GM12891 (cell line): ENCODE results near the gene RABEPK.
"Not testable (repeated sequence)": the region's sequence is repeated elsewhere in the genome, so short reads cannot be mapped to it uniquely, and the experiment has no call there.

Experiments
- DNase-seq: peaks from one replicate; pipeline ENCODE4 v3.0.0; 2011; ENCODE audit warnings: low spot score; ENCODE audit not compliant: insufficient read length
- FAIRE-seq: peaks from 2 replicates; lab custom pipeline; 2011; peaks lifted over from hg19 to GRCh38; lab: Jason Lieb, UNC
- PAX5 ChIP-seq: IDR thresholded peaks from 2 replicates; pipeline ENCODE4 v1.6.1; 2011; ENCODE audit warnings: low read length, moderate library complexity, mild to moderate bottlenecking; ENCODE audit not compliant: insufficient read depth, severe bottlenecking
- POLR2A ChIP-seq: IDR thresholded peaks from 2 replicates; pipeline ENCODE4 v1.6.1; 2011; ENCODE audit warnings: low read depth, low read length, control low read depth
- POLR2AphosphoS5 ChIP-seq: IDR thresholded peaks from 2 replicates; pipeline ENCODE4 v1.6.1; 2011; ENCODE audit warnings: low read depth, low read length, control low read depth
- POU2F2 ChIP-seq: IDR thresholded peaks from 2 replicates; pipeline ENCODE4 v1.6.1; 2011; ENCODE audit warnings: low read depth, mild to moderate bottlenecking, control low read depth, low read length, moderate library complexity
- SPI1 ChIP-seq: IDR thresholded peaks from 2 replicates; pipeline ENCODE4 v1.6.1; 2011; ENCODE audit warnings: low read depth, low read length, control low read depth
- TAF1 ChIP-seq: IDR thresholded peaks from 2 replicates; pipeline ENCODE4 v1.6.1; 2011; ENCODE audit warnings: low read depth, low read length, control low read depth

Gene RABEPK

DNA sequence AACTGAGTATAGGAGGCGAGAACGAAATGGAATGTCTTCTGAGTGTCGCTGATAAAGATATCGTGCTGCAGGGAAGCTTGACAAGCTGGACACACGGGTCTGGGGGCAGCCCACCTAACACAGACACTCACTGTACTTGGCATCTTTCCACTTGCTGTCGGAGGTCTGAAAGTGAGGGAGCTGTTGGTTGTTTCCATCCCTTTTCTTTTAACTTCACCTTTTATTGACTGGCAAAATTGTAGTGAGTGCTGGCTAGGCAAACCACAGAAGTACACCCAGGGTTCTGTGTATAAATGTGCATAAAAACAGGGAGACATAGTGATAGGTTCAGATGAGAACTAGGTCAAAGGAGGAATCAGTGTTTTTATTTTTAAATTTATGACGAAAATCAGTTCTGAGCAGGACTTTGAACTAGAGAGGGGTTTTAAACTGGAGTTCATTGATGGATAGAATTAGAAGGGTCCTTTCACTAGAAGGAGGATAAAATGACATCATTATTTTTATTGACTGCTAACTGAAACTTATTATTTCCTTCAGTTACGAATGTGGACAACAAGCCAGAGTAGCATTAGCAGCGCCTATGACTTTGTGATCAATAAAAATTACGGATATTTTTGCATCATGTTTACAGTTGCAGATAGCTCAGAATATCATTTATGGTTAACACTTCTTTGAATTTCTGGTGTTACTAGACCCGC lies 62.1 kb downstream of the RABEPK start:
- DNase-seq (no peak), FAIRE-seq (no peak)
- TF ChIP-seq PAX5 (no peak), TAF1 (no peak), POLR2A (no peak)

DNA sequence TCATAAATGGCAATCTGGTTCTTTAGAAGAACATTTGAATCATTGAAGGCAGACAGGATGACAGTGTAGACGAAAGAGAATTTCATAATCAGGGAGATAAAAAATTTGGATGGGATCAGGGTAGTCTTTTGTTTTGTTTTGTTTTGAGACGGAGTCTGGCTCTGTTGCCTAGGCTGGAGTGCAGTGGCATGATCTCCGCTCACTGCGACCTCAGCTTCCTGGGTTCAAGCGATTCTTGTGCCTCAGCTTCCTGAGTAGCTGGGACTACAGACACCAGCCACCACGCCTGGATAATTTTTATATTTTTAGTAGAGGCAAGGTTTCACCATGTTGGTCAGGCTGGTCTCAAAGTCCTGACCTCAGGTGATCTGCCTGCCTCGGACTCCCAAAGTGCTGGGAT lies 63.7 kb downstream of the RABEPK start:
- not testable (repeated sequence) for FAIRE-seq, DNase-seq

DNA sequence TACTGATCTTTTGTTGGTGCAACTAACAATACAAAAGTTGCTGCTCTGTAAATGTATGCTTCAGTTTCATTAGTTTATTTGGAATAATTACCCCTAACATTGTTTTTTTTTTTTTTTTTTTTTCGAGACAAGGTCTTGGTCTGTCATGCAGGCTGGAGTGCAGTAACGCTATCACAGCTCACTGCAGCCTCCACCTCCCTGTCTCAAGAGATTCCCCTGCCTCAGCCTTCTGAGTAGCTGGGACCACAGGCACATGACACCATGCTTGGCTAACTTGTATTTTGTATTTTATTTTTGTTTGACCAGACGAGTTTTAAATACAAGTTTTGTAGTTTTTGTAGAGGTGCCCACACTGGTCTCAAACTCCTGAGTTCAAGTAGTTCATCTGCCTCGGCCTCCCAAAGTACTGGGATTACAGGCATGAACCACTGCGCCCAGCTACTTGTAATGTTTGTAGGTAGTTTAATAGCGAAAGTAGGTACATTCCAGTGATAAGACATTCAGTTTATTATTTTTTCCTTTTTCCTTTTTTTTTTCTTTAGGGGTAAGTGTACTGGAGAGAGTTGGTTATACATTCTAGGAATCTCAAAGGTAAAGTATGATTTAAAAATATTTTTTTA lies 68.2 kb downstream of the RABEPK start:
- FAIRE-seq (no peak), DNase-seq (no peak)
- no peak for TF ChIP-seq POLR2A

DNA sequence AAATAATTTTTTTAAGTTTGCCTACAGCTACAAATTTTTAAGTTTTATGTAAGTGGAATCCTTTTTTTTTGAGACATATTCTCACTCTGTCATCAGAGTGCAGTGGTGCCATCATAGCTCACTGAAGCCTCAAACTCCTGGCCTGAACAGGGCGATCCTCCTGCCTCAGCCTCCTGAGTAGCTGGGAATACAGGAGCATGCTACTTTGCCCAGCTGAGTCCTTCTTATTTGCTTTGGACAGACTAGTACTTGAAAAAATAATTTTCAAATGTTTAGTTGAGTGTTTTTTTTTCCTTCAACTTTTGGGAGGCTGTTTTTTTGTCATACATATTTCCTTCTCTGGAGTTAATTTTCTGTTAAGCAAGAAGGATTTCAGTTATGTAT lies 68.7 kb downstream of the RABEPK start:
- TF ChIP-seq POLR2A (no peak), SPI1 (no peak), PAX5 (no peak), TAF1 (no peak), POU2F2 (no peak), POLR2AphosphoS5 (no peak)
- no peak for FAIRE-seq
- no peak for DNase-seq

DNA sequence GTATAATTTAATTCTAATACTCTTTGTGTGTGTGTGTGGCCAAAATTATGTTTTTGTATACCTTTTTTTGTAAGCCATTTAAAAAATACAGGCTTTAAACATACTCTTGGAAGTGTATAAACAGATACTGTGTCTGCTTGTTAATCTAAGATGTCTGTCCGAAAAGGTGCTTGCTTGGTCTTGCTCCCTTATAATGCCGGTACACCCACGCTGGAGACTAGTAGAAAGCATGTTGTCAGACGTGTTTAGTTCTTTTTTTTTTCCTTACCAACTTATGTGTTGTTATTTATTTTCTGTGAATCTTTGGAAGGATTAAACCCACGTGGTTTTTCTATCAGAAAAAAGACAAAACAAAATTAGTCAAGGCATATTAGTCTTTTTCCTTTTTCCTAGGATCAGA lies 70.7 kb downstream of the RABEPK start:
- no peak for TF ChIP-seq PAX5
- no peak for TF ChIP-seq TAF1
- no peak for TF ChIP-seq POU2F2
- DNase-seq: no peak
- FAIRE-seq: no peak

DNA sequence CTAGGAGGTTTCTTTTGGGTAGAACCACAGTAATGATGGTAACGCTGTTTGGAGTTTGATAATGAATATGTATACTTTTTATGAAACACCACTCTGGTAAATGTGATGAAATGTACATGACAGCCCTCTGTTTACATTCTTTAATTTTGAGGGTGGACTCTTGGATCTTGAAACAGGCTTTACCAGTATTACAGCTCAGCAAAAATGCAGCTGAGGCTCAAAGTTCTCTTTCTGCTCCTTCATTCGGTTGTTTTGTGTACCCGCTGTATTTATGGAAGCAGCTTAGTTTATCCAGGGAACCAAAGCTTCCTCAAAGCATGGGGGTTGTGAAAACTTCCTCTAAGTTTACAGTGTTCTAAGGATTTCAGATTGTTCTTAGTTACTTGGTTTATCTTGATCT lies 72.4 kb downstream of the RABEPK start:
- no peak for TF ChIP-seq SPI1
- no peak for TF ChIP-seq POLR2AphosphoS5
- no peak for TF ChIP-seq POU2F2
- no peak for TF ChIP-seq POLR2A
- no peak for TF ChIP-seq TAF1
- TF ChIP-seq PAX5: no peak
- FAIRE-seq: no peak
- DNase-seq: no peak

DNA sequence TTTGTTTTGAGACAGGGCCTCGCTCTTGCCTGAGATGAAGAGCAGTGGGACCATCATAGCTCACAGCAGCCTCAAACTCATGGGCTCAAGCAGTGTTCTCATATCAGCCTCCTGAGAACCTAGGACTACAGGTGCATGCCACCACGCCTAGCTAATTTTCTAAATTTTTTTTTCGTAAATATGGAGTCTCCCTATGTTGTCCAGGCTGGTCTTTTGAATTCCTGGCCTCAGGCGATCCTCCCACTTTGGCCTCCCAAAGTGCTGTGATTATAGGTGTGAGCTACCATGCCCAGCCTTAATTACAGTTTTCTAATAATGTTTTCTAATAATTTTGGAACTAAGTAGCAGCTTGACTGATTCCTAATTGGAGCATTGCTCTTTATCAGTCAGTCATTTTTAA lies 76.4 kb downstream of the RABEPK start:
- FAIRE-seq: no peak
- TF ChIP-seq POU2F2 (no peak), POLR2AphosphoS5 (no peak), PAX5 (no peak), TAF1 (no peak), POLR2A (no peak), SPI1 (no peak)
- no peak for DNase-seq

DNA sequence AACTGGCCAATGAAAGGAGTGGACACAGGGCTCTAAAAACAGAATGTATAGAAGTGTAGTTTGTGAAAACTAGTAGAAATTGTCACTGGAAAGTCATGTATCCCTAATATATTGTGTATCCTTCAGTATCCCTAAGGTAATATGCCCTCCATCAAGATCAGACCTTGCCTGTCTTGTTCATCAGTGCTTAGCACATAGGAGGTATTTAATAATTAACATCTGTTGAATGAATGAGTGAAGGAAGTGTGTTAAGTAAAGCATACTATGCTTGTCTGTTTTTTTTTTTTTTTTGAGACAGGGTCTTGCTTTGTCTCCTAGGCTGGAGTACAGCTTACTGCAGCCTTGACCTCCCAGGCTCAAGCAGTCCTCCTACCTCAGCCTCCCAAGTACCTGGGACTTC lies 77.1 kb downstream of the RABEPK start:
- no peak for TF ChIP-seq POU2F2
- no peak for TF ChIP-seq SPI1
- no peak for TF ChIP-seq PAX5
- TF ChIP-seq POLR2A: no peak
- no peak for TF ChIP-seq TAF1
- TF ChIP-seq POLR2AphosphoS5: no peak
- no peak for FAIRE-seq

DNA sequence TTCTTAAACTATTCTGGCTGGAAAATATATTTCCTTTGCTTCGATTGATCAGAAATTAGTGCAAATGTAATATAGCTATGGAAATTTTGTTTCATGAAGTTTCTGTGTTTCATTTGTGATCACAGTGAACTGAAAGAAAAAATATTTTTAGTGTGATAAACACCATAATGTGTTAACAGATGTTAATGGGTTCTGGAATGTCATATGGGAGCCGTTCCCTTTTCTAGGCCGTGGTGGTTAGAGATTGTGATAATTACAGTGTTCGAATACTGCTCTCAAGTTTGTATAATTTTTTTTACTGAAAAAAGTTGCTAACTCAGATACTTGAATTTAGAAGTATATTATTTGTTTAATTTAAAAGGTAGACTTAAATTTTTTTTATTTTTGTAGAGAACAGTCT lies 80.6 kb downstream of the RABEPK start:
- FAIRE-seq (no peak), DNase-seq (no peak)

More for the DNA sequence above, 77.1 kb downstream of the RABEPK start:
- no peak for DNase-seq

More for the DNA sequence above, 80.6 kb downstream of the RABEPK start:
- TF ChIP-seq PAX5 (no peak), POU2F2 (no peak), SPI1 (no peak), POLR2AphosphoS5 (no peak), TAF1 (no peak), POLR2A (no peak)
